Fibroblast of skin of back (primary cell): ENCODE measurements around the gene FOXR2. TPM values are rescaled to one million over a fixed set of nuclear protein-coding genes. Genes with fewer than 3 reads are reported as not detected.

Experiments used
- DNase-seq: peaks from one replicate; pipeline ENCODE4 v3.0.0-alpha.2; 2013
- polyA plus RNA-seq, 2 experiments: library from polyadenylated mRNA; unstranded; fragments of 120-200 nt; gene quantifications; one replicate each; pipeline ENCODE4 v1.2.1, GENCODE V29; 2013; ENCODE audit not compliant: insufficient read length in 2 of 2

The FOXR2 gene, protein sequence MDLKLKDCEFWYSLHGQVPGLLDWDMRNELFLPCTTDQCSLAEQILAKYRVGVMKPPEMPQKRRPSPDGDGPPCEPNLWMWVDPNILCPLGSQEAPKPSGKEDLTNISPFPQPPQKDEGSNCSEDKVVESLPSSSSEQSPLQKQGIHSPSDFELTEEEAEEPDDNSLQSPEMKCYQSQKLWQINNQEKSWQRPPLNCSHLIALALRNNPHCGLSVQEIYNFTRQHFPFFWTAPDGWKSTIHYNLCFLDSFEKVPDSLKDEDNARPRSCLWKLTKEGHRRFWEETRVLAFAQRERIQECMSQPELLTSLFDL
- polyA plus RNA-seq (2013, experiment 1 of 2; ENCODE audit: insufficient read length) = not detected
- polyA plus RNA-seq (2013, experiment 2 of 2; ENCODE audit: insufficient read length) = not detected

DNA sequence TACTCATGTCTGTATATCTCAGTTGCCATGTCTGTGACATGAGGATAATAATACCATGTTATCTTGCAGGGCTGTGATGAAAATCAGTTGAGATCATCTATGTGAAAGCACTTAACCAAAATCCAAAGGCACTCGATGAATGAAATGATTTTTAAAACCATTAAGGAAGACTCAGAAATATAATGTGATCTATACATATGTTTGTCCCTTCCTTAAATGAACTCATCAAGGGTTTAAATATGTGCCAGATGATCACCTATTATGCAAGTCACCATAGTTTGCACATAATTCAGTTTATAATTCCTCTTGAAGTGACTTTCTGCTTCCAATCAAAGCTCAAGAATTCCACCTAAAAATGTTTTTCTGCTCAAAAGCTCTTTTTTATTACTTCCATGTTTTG is at the start of gene FOXR2:
Gene FOXR2 (plus strand): TSS at position 301 of the 400 bp plus-strand sequence. CDS start 312 bp downstream, outside the sequence.
- no peak for DNase-seq

GRCh38 chrX:55579115-55579514 is 44.1 kb upstream of the FOXR2 start:
- no peak for DNase-seq

- no peak for DNase-seq
Observed at GRCh38 chrX:55582447-55582846, 40.8 kb upstream of the FOXR2 start.

DNA sequence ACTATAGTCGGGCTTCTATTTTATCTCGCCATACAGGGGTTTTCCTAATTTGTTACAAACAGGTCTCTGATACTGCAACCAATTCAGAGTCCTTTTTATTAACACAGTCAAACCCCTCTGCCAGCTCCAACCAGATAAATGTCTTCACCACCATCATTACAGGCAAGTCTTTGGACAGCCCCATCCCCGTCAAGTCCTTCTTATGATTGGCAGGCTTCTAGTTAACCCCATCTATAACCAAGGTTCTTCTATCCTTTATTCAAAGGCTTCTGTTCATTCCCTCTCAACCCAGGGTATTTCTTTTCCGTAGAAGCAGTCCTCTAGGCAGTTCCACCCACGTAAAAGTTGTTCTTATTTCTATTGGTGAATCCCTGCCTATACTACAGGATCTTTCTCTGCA is 29.9 kb upstream of the FOXR2 start:
- no peak for DNase-seq

GRCh38 chrX:55593756-55594257 is 29.4 kb upstream of the FOXR2 start:
- DNase-seq = no peak

DNA sequence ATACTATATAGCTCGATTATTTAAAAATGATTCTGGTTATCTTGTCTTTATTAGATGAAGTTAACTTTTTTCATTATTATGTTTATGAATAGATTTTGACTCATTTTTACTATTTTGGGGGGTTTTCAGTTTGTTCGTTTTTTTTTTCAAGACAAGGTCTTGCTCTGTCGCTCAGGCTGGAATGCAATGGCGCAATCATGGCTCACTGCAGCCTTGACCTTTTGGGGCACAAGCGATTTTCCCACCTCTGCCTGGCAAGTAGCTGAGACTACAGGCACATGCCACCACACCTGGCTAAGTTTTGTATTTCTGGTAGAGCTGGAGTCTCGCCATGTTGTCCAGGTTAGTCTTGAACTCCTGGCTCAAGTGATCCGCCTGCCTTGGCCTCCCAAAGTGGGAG is 24.9 kb upstream of the FOXR2 start:
- DNase-seq = no peak

- DNase-seq = no peak
Observed at GRCh38 chrX:55619547-55619946, 3.7 kb upstream of the FOXR2 start.

DNA sequence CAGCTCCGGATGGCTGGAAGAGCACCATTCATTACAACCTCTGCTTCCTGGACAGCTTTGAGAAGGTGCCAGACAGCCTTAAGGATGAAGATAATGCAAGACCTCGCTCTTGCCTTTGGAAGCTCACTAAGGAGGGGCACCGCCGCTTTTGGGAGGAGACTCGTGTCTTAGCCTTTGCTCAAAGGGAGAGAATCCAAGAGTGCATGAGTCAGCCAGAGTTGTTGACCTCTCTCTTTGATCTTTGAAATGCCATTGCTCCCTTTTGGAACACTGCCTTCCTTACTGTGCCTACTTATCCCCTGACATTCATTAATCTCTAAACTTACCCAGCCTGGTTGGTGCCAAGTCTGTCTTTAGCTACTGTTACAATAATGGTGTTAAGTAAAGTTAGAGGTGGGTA is 1.2 kb downstream of the FOXR2 start:
- no peak for DNase-seq

GRCh38 chrX:55636109-55636508 is 12.9 kb downstream of the FOXR2 start:
- no peak for DNase-seq

DNA sequence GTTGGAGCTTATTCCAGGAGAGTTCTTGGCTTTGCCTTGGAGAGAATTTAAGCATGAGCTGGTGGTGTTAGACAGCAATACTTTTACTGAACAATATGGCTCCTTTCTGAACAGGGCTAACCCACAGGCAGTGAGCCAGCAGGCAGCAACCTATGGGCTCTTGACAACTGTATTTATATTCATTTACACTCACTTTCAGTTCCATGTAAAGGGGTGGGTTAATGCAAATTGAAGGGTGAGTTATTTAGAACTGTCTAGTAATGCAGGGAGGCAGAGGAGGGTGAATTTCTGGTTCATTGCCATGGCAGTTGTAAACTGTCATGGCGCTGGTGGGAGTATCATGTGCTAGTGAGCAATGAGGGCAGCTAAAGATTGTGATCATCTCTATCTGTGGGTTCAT is 15.7 kb downstream of the FOXR2 start:
- DNase-seq = no peak

- no peak for DNase-seq
Observed at GRCh38 chrX:55640854-55641253, 17.7 kb downstream of the FOXR2 start.

DNA sequence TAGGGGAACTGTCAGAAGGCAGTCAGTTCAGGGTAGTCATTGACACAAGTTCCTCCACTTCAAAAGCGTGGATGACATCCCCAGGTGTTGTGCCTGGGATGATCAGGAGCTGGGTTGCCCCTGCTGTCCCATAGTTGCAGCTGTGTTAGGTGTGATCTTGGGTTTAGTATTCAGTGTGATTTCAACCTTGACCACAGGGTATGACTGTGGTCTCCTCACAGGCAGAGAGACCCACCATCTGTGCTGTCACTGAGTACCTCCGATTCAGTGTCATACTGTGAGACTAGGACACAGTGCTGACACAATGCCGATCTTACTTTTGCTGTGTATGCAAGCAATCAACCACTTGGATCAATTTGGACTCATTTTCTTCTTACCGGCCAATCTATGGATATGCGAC is 25.2 kb downstream of the FOXR2 start:
- no peak for DNase-seq

- no peak for DNase-seq
Observed at GRCh38 chrX:55659931-55660330, 36.7 kb downstream of the FOXR2 start.

GRCh38 chrX:55663584-55663983 is 40.4 kb downstream of the FOXR2 start:
- no peak for DNase-seq

DNA sequence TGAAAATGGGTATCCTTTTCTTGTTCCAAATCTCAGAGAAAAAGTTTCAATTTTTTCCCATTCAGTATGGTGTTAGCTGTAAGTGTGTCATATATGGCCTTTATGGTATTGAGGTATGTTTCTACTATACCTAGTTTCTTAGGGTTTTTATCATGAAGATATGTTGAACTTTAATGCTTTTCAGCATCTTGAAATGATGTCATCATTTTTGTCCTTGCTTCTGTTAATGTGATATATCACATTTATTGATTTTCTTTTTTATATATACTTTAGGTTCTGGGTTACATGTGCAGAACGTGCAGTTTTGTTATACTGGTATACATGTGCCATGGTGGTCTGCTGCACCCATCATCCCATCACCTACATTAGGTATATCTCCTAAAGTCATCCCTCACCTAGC is 44.9 kb downstream of the FOXR2 start:
- DNase-seq = no peak
